GM12878 (cell line): ENCODE data around the gene C1orf232. TPM values are rescaled to one million over a fixed set of nuclear protein-coding genes. Genes with fewer than 3 reads are reported as not detected.

Experiments used
- ATAC-seq: fragments of 200-7000 bp; cut with Tn5 transposase; 3 replicates; pipeline ENCODE4 v1.9.1; 2020; ENCODE audit warnings: mild to moderate bottlenecking, moderate library complexity
- BruUV-seq: library from RNA; stranded (reverse); fragments of 400-500 nt; replicated peaks from 2 replicates; lab custom pipeline; 2021; lab: Mats Ljungman, UMichigan
- CTCF ChIA-PET: fragments of 300-600 bp; sonication (Branson Sonifier 250); formaldehyde crosslinking; extraction: SDS; loops from one replicate; lab custom pipeline; 2021; ENCODE audit warnings: inconsistent platforms; lab: Yijun Ruan, JAX
- POLR2A ChIA-PET: fragments of 350-600 bp; formaldehyde crosslinking; extraction: SDS; loops from one replicate; lab custom pipeline; 2021; ENCODE audit warnings: inconsistent platforms; lab: Charles Lee
- RAD21 ChIA-PET: fragments of 300-600 bp; sonication (Branson Sonifier 250); formaldehyde crosslinking; loops from one replicate; lab custom pipeline; 2023; ENCODE audit warnings: antibody characterized with exemption; ENCODE audit not compliant: unreplicated experiment; lab: Charles Lee
- SMC1A ChIA-PET: fragments of 300-600 bp; sonication (Branson Sonifier 250); formaldehyde crosslinking; loops from one replicate; lab custom pipeline; 2023; ENCODE audit not compliant: unreplicated experiment, uncharacterized antibody; lab: Charles Lee
- DNase-seq: peaks from one replicate; pipeline ENCODE4 v3.0.0-alpha.2; 2011; ENCODE audit warnings: low read depth, low spot score
- FAIRE-seq: peaks from 3 replicates; lab custom pipeline; 2011; peaks lifted over from hg19 to GRCh38; lab: Jason Lieb, UNC
- H2AFZ ChIP-seq: 2 replicates; pipeline ENCODE4 v1.6.0; 2011; ENCODE audit warnings: low read depth, low read length, control low read depth; ENCODE audit not compliant: control insufficient read depth
- H3K27ac ChIP-seq: 2 replicates; pipeline ENCODE4 v1.5.1; 2011; ENCODE audit warnings: control low read depth; ENCODE audit not compliant: control insufficient read depth, insufficient read depth
- H3K27me3 ChIP-seq, 2 experiments: replicated peaks in 1 of 2; 2 replicates each; pipeline versions ENCODE4 v1.6.0 to v1.6.1; 2011; ENCODE audit warnings: low read length in 1 of 2; ENCODE audit not compliant: control insufficient read depth in 2 of 2, insufficient read depth in 2 of 2
- H3K36me3 ChIP-seq, 2 experiments: 2 replicates each; pipeline ENCODE4 v1.5.1; 2011; ENCODE audit warnings: low read length in 1 of 2; ENCODE audit not compliant: control insufficient read depth in 2 of 2, insufficient read depth in 2 of 2
- H3K4me1 ChIP-seq: 2 replicates; pipeline ENCODE4 v1.6.1; 2011; ENCODE audit warnings: mild to moderate bottlenecking, low read length, moderate library complexity, mixed read lengths; ENCODE audit not compliant: control insufficient read depth, insufficient read depth
- H3K4me2 ChIP-seq: 2 replicates; pipeline ENCODE4 v1.6.0; 2011; ENCODE audit warnings: control low read depth; ENCODE audit not compliant: control insufficient read depth, insufficient read depth
- H3K4me3 ChIP-seq: fragments of 200-600 bp; sonication (generic); 2 replicates; pipeline ENCODE4 v1.5.1; 2016
- H3K79me2 ChIP-seq: 2 replicates; pipeline ENCODE4 v1.6.0; 2011; ENCODE audit warnings: low read length; ENCODE audit not compliant: control insufficient read depth, insufficient read depth
- H3K9ac ChIP-seq: 2 replicates; pipeline ENCODE4 v1.8.0; 2011; ENCODE audit warnings: low read length, control low read depth, mixed read lengths; ENCODE audit not compliant: control insufficient read depth, insufficient read depth
- H3K9me3 ChIP-seq: replicated peaks from 3 replicates; pipeline ENCODE4 v1.5.1; 2011; ENCODE audit warnings: mild to moderate bottlenecking, low read length; ENCODE audit not compliant: control insufficient read depth, insufficient read depth
- H4K20me1 ChIP-seq: 2 replicates; pipeline ENCODE4 v1.6.0; 2011; ENCODE audit not compliant: control insufficient read depth, insufficient read depth
- ATF7 ChIP-seq: fragments of 450-650 bp; IDR thresholded peaks from 2 replicates; pipeline ENCODE4 v1.6.1; 2016; ENCODE audit warnings: low read depth, mild to moderate bottlenecking
- BACH1 ChIP-seq: fragments of 450-650 bp; IDR thresholded peaks from 2 replicates; pipeline ENCODE4 v1.6.1; 2017; ENCODE audit warnings: mild to moderate bottlenecking, borderline replicate concordance
- BHLHE40 ChIP-seq, 2 experiments: fragments of 450-650 bp in 1 of 2; IDR thresholded peaks; 2 replicates each; pipeline ENCODE4 v1.6.1; 2011 to 2017; ENCODE audit warnings: low read depth in 2 of 2, borderline replicate concordance in 1 of 2, improper control_type of control experiment in 1 of 2, low read length in 1 of 2, mild to moderate bottlenecking in 1 of 2
- BRCA1 ChIP-seq: IDR thresholded peaks from 2 replicates; pipeline ENCODE4 v1.6.1; 2011; ENCODE audit warnings: low read depth, low read length, improper control_type of control experiment
- CBX3 ChIP-seq: fragments of 200-600 bp; sonication (generic); IDR thresholded peaks from 2 replicates; pipeline ENCODE4 v1.6.1; 2016; ENCODE audit warnings: low read depth, borderline replicate concordance
- CHD2 ChIP-seq: IDR thresholded peaks from 2 replicates; pipeline ENCODE4 v1.6.1; 2011; ENCODE audit warnings: low read depth, low read length, improper control_type of control experiment, borderline replicate concordance
- CHD4 ChIP-seq: fragments of 200-600 bp; sonication (generic); IDR thresholded peaks from 2 replicates; pipeline ENCODE4 v1.6.1; 2016; ENCODE audit warnings: mild to moderate bottlenecking
- HDGF ChIP-seq: fragments of 450-650 bp; IDR thresholded peaks from 2 replicates; pipeline ENCODE4 v1.6.1; 2016; ENCODE audit warnings: antibody characterized with exemption
- MLLT1 ChIP-seq: fragments of 450-650 bp; IDR thresholded peaks from 2 replicates; pipeline ENCODE4 v1.6.1; 2016; ENCODE audit warnings: mild to moderate bottlenecking
- RAD51 ChIP-seq: fragments of 450-650 bp; IDR thresholded peaks from 2 replicates; pipeline ENCODE4 v1.6.1; 2016; ENCODE audit warnings: moderate library complexity, mild to moderate bottlenecking, inconsistent platforms
- WRNIP1 ChIP-seq: IDR thresholded peaks from 2 replicates; pipeline ENCODE4 v1.6.1; 2011; ENCODE audit warnings: low read depth, low read length, improper control_type of control experiment, borderline replicate concordance
- ZSCAN29 ChIP-seq: fragments of 450-650 bp; IDR thresholded peaks from 2 replicates; pipeline ENCODE4 v1.6.1; 2017; ENCODE audit warnings: mild to moderate bottlenecking, moderate library complexity
- WGBS: methylation state at CpG from one replicate; pipeline ENCODE4 v1.1.6; 2016; ENCODE audit warnings: low lambda C conversion rate; ENCODE audit not compliant: insufficient replicate concordance, insufficient coverage; ENCODE audit errors: missing lambda C conversion rate; 5-methylcytosine and 5-hydroxymethylcytosine counted together
- in situ Hi-C: fragments of 300-500 bp; cut with MboI; formaldehyde crosslinking; loops from 9 replicates; pipeline ENCODE4 v1.14.3; 2018; ENCODE audit warnings: mixed read lengths
- intact Hi-C: fragments of 100-400 bp; cut with micrococcal nuclease; formaldehyde crosslinking; loops from one replicate; pipeline ENCODE4 v1.14.2; 2022; ENCODE audit not compliant: unreplicated experiment
- polyA plus RNA-seq, 11 experiments: library from polyadenylated mRNA; depleted of rRNA in 4 of 11; unstranded in 6 of 11; stranded (reverse) in 5 of 11; fragments of >200 nt; fragmentation: Nextera tagmentation in 4 of 11; fragmentation: Illumina TruSeq in 1 of 11; extraction: Ambion mirVana in 4 of 11; extraction: Trizol in 1 of 11; gene quantifications; 1 replicate in 1 of 11; 2 replicates in 10 of 11; pipeline versions ENCODE4 v1.2.1 to v1.2.3, GENCODE V29; 2011 to 2016; ENCODE audit warnings: inconsistent platforms in 2 of 11, missing spikeins in 2 of 11, low read depth in 1 of 11
- total RNA-seq, 4 experiments: library from RNA; depleted of rRNA in 3 of 4; stranded (reverse); fragments of >200 nt in 3 of 4; fragmentation: Illumina TruSeq in 1 of 4; extraction: Trizol in 1 of 4; gene quantifications; 2 replicates each; pipeline versions ENCODE4 v1.2.1 to v1.2.3, GENCODE V29; 2013 to 2021
- TF ChIP-seq, protein P1 (sequence below), 3 experiments: IDR thresholded peaks in 2 of 3; conservative IDR thresholded peaks in 1 of 3; 2 replicates each; pipeline ENCODE4 v1.5.1; 2011; ENCODE audit warnings: low read depth in 3 of 3, low read length in 3 of 3, mild to moderate bottlenecking in 3 of 3, control low read depth in 2 of 3, moderate library complexity in 2 of 3, inconsistent platforms in 1 of 3, mixed read lengths in 1 of 3; ENCODE audit not compliant: control insufficient read depth in 2 of 3, insufficient read depth in 1 of 3; ENCODE audit errors: extremely low read depth in 1 of 3
- TF ChIP-seq, protein P2 (sequence below): IDR thresholded peaks from 2 replicates; pipeline ENCODE4 v1.6.1; 2011; ENCODE audit warnings: borderline replicate concordance, low read depth, mild to moderate bottlenecking, moderate library complexity, low read length; ENCODE audit not compliant: insufficient read depth, poor library complexity, severe bottlenecking

Gene C1orf232
- total and polyA plus RNA-seq, 10 of the 15 experiments (the other 5 are each of a cell fraction or from before 2014, with no cell fraction given), result not detected

DNA sequence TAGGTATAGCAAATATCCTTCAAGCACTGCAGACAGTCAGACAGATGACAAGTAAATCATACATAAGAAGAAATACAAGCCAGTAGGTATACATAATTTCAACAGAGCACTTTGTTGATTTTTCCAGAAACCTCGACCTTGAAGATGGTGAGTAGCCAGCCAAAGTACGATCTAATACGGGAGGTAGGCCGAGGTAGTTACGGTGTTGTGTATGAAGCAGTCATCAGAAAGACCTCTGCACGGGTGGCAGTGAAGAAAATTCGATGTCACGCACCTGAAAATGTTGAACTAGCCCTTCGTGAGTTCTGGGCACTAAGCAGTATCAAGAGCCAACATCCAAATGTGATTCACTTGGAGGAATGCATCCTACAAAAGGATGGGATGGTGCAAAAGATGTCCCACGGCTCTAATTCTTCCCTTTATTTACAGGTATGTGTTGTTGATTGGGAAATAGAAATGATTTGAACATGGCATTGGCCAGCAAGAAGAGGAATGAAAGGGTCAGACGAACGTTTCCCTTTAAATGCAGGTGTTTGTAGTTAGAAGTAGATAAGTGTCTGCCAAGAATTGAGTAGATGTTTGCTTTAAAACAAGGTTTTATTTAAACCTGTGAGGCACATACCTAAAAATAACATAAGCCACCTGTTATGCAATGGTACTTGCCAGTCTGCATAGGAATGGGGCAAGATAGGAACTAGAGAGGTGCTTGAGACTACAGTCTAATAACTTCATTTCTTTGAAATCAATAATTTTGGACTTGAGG, 54.4 kb downstream of the C1orf232 start:
- intact Hi-C loops (no loop called here), in situ Hi-C loops (no loop called here)
- no peak overlapping the region for H2AFZ ChIP-seq
- DNase-seq, result no peak
- H3K4me2 ChIP-seq, result peak overlapping the region; percentile 41
- FAIRE-seq, result no peak
- no TSS peak for BruUV-seq
- H3K4me3 ChIP-seq, result no peak overlapping the region
- POLR2A ChIA-PET, result interaction anchor here (0.5 to 1.4 kb wide), 3 partner anchors 9 to 669 kb away, joined by 3 to 4 read pairs (median 3); partner anchors contain the start of gene DHDDS
- H4K20me1 ChIP-seq, result no peaks in the 10 kb centered on the region
- H3K27ac ChIP-seq, result peak overlapping the region; percentile 33
- RAD21 ChIA-PET, result interaction anchor here (2.1 to 3.4 kb wide), 2 partner anchors 12 to 31 kb away, joined by 10 to 19 read pairs; no protein-coding TSS in a partner anchor
- no peaks in the 10 kb centered on the region for H3K27me3 ChIP-seq
- peaks cover 18% of the 10 kb centered on the region for H3K79me2 ChIP-seq
- no peak overlapping the region for H3K9ac ChIP-seq
- SMC1A ChIA-PET, result interaction anchor here (0.5 to 3.3 kb wide), 8 partner anchors 9 to 678 kb away, joined by 3 to 21 read pairs (median 5); partner anchors contain the start of gene CEP85
- CTCF ChIA-PET, result interaction anchor here (0.7 to 3.1 kb wide), 4 partner anchors 11 to 55 kb away, joined by 3 to 24 read pairs (median 14); partner anchors contain the start of gene ZNF593
- ATAC-seq, result no peak
- no peaks in the 10 kb centered on the region for H3K36me3 ChIP-seq
- 96% methylated on average over 12 of the region's 12 CpGs for WGBS
- no peaks in the 10 kb centered on the region for H3K9me3 ChIP-seq
- H3K4me1 ChIP-seq, result peaks cover 12% of the 10 kb centered on the region
- TF ChIP-seq RAD51 (no peak), BHLHE40 (IDR thresholded peaks at IDR 0.05; ENCODE audit: borderline replicate concordance in 1 of 2, low read depth in 2 of 2, low read length in 1 of 2) (no peak), WRNIP1 (no peak), ZSCAN29 (no peak), BACH1 (no peak), BRCA1 (no peak), MLLT1 (no peak), CHD4 (no peak), CHD2 (no peak), CBX3 (no peak), ATF7 (no peak), HDGF (no peak)
- TF ChIP-seq, protein P1, sequence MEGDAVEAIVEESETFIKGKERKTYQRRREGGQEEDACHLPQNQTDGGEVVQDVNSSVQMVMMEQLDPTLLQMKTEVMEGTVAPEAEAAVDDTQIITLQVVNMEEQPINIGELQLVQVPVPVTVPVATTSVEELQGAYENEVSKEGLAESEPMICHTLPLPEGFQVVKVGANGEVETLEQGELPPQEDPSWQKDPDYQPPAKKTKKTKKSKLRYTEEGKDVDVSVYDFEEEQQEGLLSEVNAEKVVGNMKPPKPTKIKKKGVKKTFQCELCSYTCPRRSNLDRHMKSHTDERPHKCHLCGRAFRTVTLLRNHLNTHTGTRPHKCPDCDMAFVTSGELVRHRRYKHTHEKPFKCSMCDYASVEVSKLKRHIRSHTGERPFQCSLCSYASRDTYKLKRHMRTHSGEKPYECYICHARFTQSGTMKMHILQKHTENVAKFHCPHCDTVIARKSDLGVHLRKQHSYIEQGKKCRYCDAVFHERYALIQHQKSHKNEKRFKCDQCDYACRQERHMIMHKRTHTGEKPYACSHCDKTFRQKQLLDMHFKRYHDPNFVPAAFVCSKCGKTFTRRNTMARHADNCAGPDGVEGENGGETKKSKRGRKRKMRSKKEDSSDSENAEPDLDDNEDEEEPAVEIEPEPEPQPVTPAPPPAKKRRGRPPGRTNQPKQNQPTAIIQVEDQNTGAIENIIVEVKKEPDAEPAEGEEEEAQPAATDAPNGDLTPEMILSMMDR (IDR thresholded peaks at IDR 0.05 in 2 of 3, conservative IDR thresholded peaks at IDR 0.05 in 1 of 3; ENCODE audit: control insufficient read depth in 2 of 3, extremely low read depth in 1 of 3, insufficient read depth in 1 of 3, low read depth in 3 of 3, low read length in 3 of 3), result no peak
- TF ChIP-seq, protein P2, sequence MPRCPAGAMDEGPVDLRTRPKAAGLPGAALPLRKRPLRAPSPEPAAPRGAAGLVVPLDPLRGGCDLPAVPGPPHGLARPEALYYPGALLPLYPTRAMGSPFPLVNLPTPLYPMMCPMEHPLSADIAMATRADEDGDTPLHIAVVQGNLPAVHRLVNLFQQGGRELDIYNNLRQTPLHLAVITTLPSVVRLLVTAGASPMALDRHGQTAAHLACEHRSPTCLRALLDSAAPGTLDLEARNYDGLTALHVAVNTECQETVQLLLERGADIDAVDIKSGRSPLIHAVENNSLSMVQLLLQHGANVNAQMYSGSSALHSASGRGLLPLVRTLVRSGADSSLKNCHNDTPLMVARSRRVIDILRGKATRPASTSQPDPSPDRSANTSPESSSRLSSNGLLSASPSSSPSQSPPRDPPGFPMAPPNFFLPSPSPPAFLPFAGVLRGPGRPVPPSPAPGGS, result no peak
